Adrenal gland (tissue), 12 donors: ENCODE results near the gene TSPOAP1. TPM values are rescaled to one million over a fixed set of nuclear protein-coding genes. Genes with fewer than 3 reads are reported as not detected.
A peak's percentile ranks its signal among the peaks of the same experiment; 100 is the strongest.

ENCODE experiments used
- DNase-seq, 7 donors: peaks; one replicate each; pipeline ENCODE4 v3.0.0-alpha.2; 2019 to 2020
- H3K27ac ChIP-seq, 5 donors: fragments of 200-600 bp; sonication (generic) in 4 of 5; 1 replicate in 3 of 5; 2 replicates in 2 of 5; pipeline versions ENCODE4 v1.5.1 to v1.8.0; 2016 to 2020; ENCODE audit warnings: mild to moderate bottlenecking in 1 of 5
- H3K27me3 ChIP-seq: fragments of 200-600 bp; 2 replicates; pipeline ENCODE4 v1.8.0; 2021
- H3K36me3 ChIP-seq, 2 donors: fragments of 200-600 bp; replicated peaks in 1 of 2; 1 replicate in 1 of 2; 2 replicates in 1 of 2; pipeline versions ENCODE4 v1.5.1 to v1.8.0; 2018 to 2022
- H3K4me1 ChIP-seq, 2 donors: fragments of 200-600 bp; replicated peaks in 1 of 2; 1 replicate in 1 of 2; 2 replicates in 1 of 2; pipeline versions ENCODE4 v1.5.1 to v1.8.0; 2018 to 2021
- H3K4me3 ChIP-seq, 4 donors: fragments of 200-600 bp; sonication (generic) in 3 of 4; one replicate each; pipeline ENCODE4 v1.5.1; 2016 to 2018
- H3K9me3 ChIP-seq, 3 donors: fragments of 200-600 bp; sonication (generic) in 1 of 3; replicated peaks in 1 of 3; 1 replicate in 2 of 3; 2 replicates in 1 of 3; pipeline versions ENCODE4 v1.5.1 to v1.8.0; 2016 to 2021
- CTCF ChIP-seq, 6 experiments: fragments of 450-650 bp in 4 of 6; fragments of 200-600 bp in 2 of 6; sonication (generic) in 1 of 6; IDR thresholded peaks; 1 replicate in 5 of 6; 2 replicates in 1 of 6; pipeline versions ENCODE4 v1.5.1 to v1.8.0; 2016 to 2021; ENCODE audit warnings: antibody characterized with exemption in 6 of 6, mild to moderate bottlenecking in 2 of 6, moderate library complexity in 1 of 6
- POLR2A ChIP-seq, 2 donors: fragments of 450-650 bp; IDR thresholded peaks; one replicate each; pipeline ENCODE4 v1.6.1; 2017; ENCODE audit warnings: antibody characterized with exemption in 2 of 2, mild to moderate bottlenecking in 2 of 2, moderate library complexity in 1 of 2
- WGBS, 4 donors: extraction: QIAGEN DNeasy Blood & Tissue Kit in 2 of 4; methylation state at CpG; one replicate each; pipeline versions ENCODE4 v1.1.5 to v1.1.7; 2013 to 2017; 5-methylcytosine and 5-hydroxymethylcytosine counted together
- intact Hi-C, 2 donors: fragments of 100-400 bp; cut with DNase I; formaldehyde crosslinking; loops; one replicate each; pipeline versions ENCODE4 v1.14.1 to v1.15.0; 2022 to 2023
- microRNA counts, 2 donors: library from miRNA; unstranded; fragments of <30 nt; microRNA quantifications; one replicate each; lab custom pipeline; 2016
- microRNA-seq, 3 donors: library from miRNA; unstranded; fragments of <30 nt; microRNA quantifications; one replicate each; pipeline ENCODE4, GENCODE V29; 2017 to 2020
- polyA plus RNA-seq, 3 donors: library from polyadenylated mRNA; stranded (reverse); fragments of 200-250 nt in 2 of 3; fragments of 350-450 nt in 1 of 3; fragmentation: Illumina TruSeq in 1 of 3; extraction: RNeasy Lipid Tissue Mini Kit (QIAGEN cat#74804) in 1 of 3; gene quantifications; one replicate each; pipeline ENCODE4 v1.2.3, GENCODE V29; 2013 to 2014
- small RNA-seq, 2 donors: library from RNA; depleted of rRNA; stranded (forward); fragments of <200 nt; gene quantifications; one replicate each; pipeline ENCODE3, GENCODE V24; 2016
- total RNA-seq, 9 donors: library from RNA; depleted of rRNA in 4 of 9; stranded (reverse); fragments of >200 nt in 4 of 9; fragments of 120-200 nt in 1 of 9; fragmentation: NEBNext Ultra II Directional in 1 of 9; extraction: Animal tissue kit (Norgen Biotek cat#: 25700) in 1 of 9; gene quantifications; one replicate each; pipeline versions ENCODE4 v1.1.0 to v1.2.4, GENCODE V29; 2013 to 2023
- donor health status: healthy with polysubstance abuse.
- donor health status: Bipolar disorder and iron deficiency.
- donor health status: DM: yes; HTN: yes; CAD: no.
- donor health status: DM: no; HTN: no; CAD: no.
- donor health status: DM: no; HTN: no; CAD: no.
- donor health status: DM: yes; HTN: yes; CAD: no.

The TSPOAP1 gene
- total and polyA plus RNA-seq, 12 donors, result 4.7 to 140 (median 22.3) TPM

GRCh38 chr17:58253082-58253481 is 75.5 kb downstream of the TSPOAP1 start:
- intact Hi-C loops, result no loop called here
- WGBS, 4 donors, result 71 to 76% (median 72%) methylated on average over 3 of the region's 3 CpGs
- TF ChIP-seq CTCF (IDR thresholded peaks at IDR 0.05) (no peak), POLR2A (IDR thresholded peaks at IDR 0.05) (no peak)

GRCh38 chr17:58252141-58252540 is 76.5 kb downstream of the TSPOAP1 start:
- WGBS, 4 donors, result 60 to 74% (median 63%) methylated on average over 2 to 9 of the region's 9 CpGs
- H3K27me3 ChIP-seq, result peaks cover 16% of the 10 kb centered on the region
- no peaks in the 10 kb centered on the region for H3K9me3 ChIP-seq
- peaks cover 5 to 7% of the 10 kb centered on the region in 2 donors for H3K4me1 ChIP-seq
- TF ChIP-seq POLR2A (IDR thresholded peaks at IDR 0.05), result no peak
- TF ChIP-seq CTCF (IDR thresholded peaks at IDR 0.05), result no peak
- H3K36me3 ChIP-seq, result no peaks in the 10 kb centered on the region
- peak in 1 of 7 donors; percentile 27 for DNase-seq
- no peak overlapping the region for H3K4me3 ChIP-seq
- intact Hi-C loops, result no loop called here
- no peak overlapping the region for H3K27ac ChIP-seq

More at GRCh38 chr17:58253082-58253481, 75.5 kb downstream of the TSPOAP1 start:
- no peak overlapping the region for H3K4me3 ChIP-seq
- H3K4me1 ChIP-seq, result peaks cover 5 to 7% of the 10 kb centered on the region in 2 donors
- H3K27ac ChIP-seq, result no peak overlapping the region
- no peaks in the 10 kb centered on the region for H3K36me3 ChIP-seq
- no peak for DNase-seq
- peaks cover 16% of the 10 kb centered on the region for H3K27me3 ChIP-seq
- no peaks in the 10 kb centered on the region for H3K9me3 ChIP-seq

MicroRNAs encoded within 50 kb of the gene (microRNA counts, 767-probe panel; counts per million panel counts)
- microRNA hsa-miR-142-3p (lab: Ali Mortazavi, UCI), result 6,747 to 7,394 counts per million in 2 donors
- 0 counts per million in 2 donors for microRNA hsa-miR-142-5p (lab: Ali Mortazavi, UCI)

Small RNA genes within 50 kb of the gene (microRNA-seq; reads per million reads assigned to microRNA genes)
- gene MIR4736, result 0 to 0.28 (median 0) reads per million in 3 donors

Small RNA genes within 50 kb of the gene (small RNA-seq; reads per million reads assigned to genes)
- 0 reads per million in 2 donors for gene MIR4736

Other genes starting within 250 kb of the TSPOAP1 start
- gene DYNLL2, start 245.4 kb downstream of the TSPOAP1 start, total RNA-seq, result 100 to 1,000 TPM in 1 of 9 donors, 10 to 100 TPM in 8; 18.5 to 207 (median 46.6) TPM
- gene DYNLL2, start 245.4 kb downstream of the TSPOAP1 start, polyA plus RNA-seq, result 100 to 1,000 TPM in 1 of 3 donors, 10 to 100 TPM in 2; 19.8 to 194 (median 31.0) TPM
- not detected for gene OR4D1, start 180.4 kb downstream of the TSPOAP1 start, total RNA-seq
- under 1 TPM in 1 of 3 donors, not detected in 2; under 0.01 TPM for gene OR4D1, start 180.4 kb downstream of the TSPOAP1 start, polyA plus RNA-seq
- gene OR4D2, start 161.8 kb downstream of the TSPOAP1 start, total RNA-seq, result not detected
- not detected for gene OR4D2, start 161.8 kb downstream of the TSPOAP1 start, polyA plus RNA-seq
- gene EPX, start 136.1 kb downstream of the TSPOAP1 start, total RNA-seq, result not detected
- not detected for gene EPX, start 136.1 kb downstream of the TSPOAP1 start, polyA plus RNA-seq
- gene MKS1, start 109.5 kb downstream of the TSPOAP1 start, total RNA-seq, result 10 to 100 TPM in 8 of 9 donors, 1 to 10 TPM in 1; 9.1 to 21.1 (median 14.8) TPM
- 10 to 100 TPM; 11.8 to 28.2 (median 20.7) TPM for gene MKS1, start 109.5 kb downstream of the TSPOAP1 start, polyA plus RNA-seq
- gene LPO, start 90.2 kb downstream of the TSPOAP1 start, total RNA-seq, result under 1 TPM in 1 of 9 donors, not detected in 8; 0.06 TPM
- under 1 TPM in 1 of 3 donors, not detected in 2; 0.16 TPM for gene LPO, start 90.2 kb downstream of the TSPOAP1 start, polyA plus RNA-seq
- gene MPO, start 47.9 kb downstream of the TSPOAP1 start, total RNA-seq, result 1 to 10 TPM in 1 of 9 donors, under 1 TPM in 6, not detected in 2; 0.19 to 1.4 (median 0.40) TPM
- under 1 TPM in 2 of 3 donors, not detected in 1; 0.13 to 0.24 TPM for gene MPO, start 47.9 kb downstream of the TSPOAP1 start, polyA plus RNA-seq
- 100 to 1,000 TPM in 3 of 9 donors, 10 to 100 TPM in 6; 65.5 to 149 (median 96.5) TPM for gene SUPT4H1, start 23.4 kb upstream of the TSPOAP1 start, total RNA-seq
- 100 to 1,000 TPM in 1 of 3 donors, 10 to 100 TPM in 2; 58.6 to 178 (median 60.8) TPM for gene SUPT4H1, start 23.4 kb upstream of the TSPOAP1 start, polyA plus RNA-seq
- 10 to 100 TPM; 10.5 to 30.8 (median 17.8) TPM for gene RNF43, start 88.7 kb upstream of the TSPOAP1 start, total RNA-seq
- 1 to 10 TPM; 5.9 to 9.8 (median 7.5) TPM for gene RNF43, start 88.7 kb upstream of the TSPOAP1 start, polyA plus RNA-seq
- gene HSF5, start 159.6 kb upstream of the TSPOAP1 start, total RNA-seq, result under 1 TPM in 1 of 9 donors, not detected in 8; 0.11 TPM
- gene HSF5, start 159.6 kb upstream of the TSPOAP1 start, polyA plus RNA-seq, result under 1 TPM; 0.03 to 0.08 (median 0.04) TPM
- 10 to 100 TPM; 36.4 to 85.2 (median 44.9) TPM for gene MTMR4, start 185.8 kb upstream of the TSPOAP1 start, total RNA-seq
- 10 to 100 TPM; 11.4 to 43.1 (median 17.0) TPM for gene MTMR4, start 185.8 kb upstream of the TSPOAP1 start, polyA plus RNA-seq